HepG2 (cell line): ENCODE data around the gene LDLRAD3. TPM values are rescaled to one million over a fixed set of nuclear protein-coding genes. Genes with fewer than 3 reads are reported as not detected.

ENCODE experiments used
- ATAC-seq: fragments of 200-7000 bp; cut with Tn5 transposase; 3 replicates; pipeline ENCODE4 v1.9.1; 2020; ENCODE audit warnings: mild to moderate bottlenecking, moderate library complexity
- BruUV-seq: library from RNA; stranded (reverse); fragments of 400-500 nt; replicated peaks from 2 replicates; lab custom pipeline; 2021; lab: Mats Ljungman, UMichigan
- CTCF ChIA-PET: fragments of 300-600 bp; formaldehyde crosslinking; extraction: SDS; loops from one replicate; lab custom pipeline; 2021; ENCODE audit warnings: low total read pairs, inconsistent platforms, low intra/inter-chr PET ratio; lab: Yijun Ruan, JAX
- POLR2A ChIA-PET: fragments of 350-600 bp; sonication (Branson Sonifier 250); formaldehyde crosslinking; loops from one replicate; lab custom pipeline; 2020; ENCODE audit warnings: antibody characterized with exemption, inconsistent platforms; lab: Yijun Ruan, JAX
- DNase-seq: peaks from one replicate; pipeline ENCODE4 v3.0.0-alpha.2; 2015; ENCODE audit warnings: low spot score
- FAIRE-seq: peaks from 3 replicates; lab custom pipeline; 2011; peaks lifted over from hg19 to GRCh38; lab: Jason Lieb, UNC
- H2AFZ ChIP-seq: one replicate; pipeline ENCODE4 v1.6.1; 2011; ENCODE audit warnings: low read length, inconsistent platforms
- H3K27ac ChIP-seq: fragments of 300-600 bp; 3 replicates; pipeline ENCODE4 v1.8.0; 2011; ENCODE audit warnings: mixed run types, mild to moderate bottlenecking, mixed read lengths, low read length, inconsistent platforms; ENCODE audit not compliant: insufficient read depth; ENCODE audit errors: extremely low read length
- H3K27me3 ChIP-seq, 2 experiments: fragments of 200-600 bp in 1 of 2; 2 replicates in 1 of 2; 3 replicates in 1 of 2; pipeline versions ENCODE4 v1.6.0 to v1.8.0; 2011; ENCODE audit warnings: low read length in 2 of 2, mild to moderate bottlenecking in 2 of 2, moderate library complexity in 2 of 2, inconsistent platforms in 1 of 2; ENCODE audit not compliant: insufficient read depth in 2 of 2, control insufficient read depth in 1 of 2
- H3K36me3 ChIP-seq, 2 experiments: fragments of 200-600 bp in 1 of 2; replicated peaks in 1 of 2; 2 replicates in 1 of 2; 3 replicates in 1 of 2; pipeline versions ENCODE4 v1.5.1 to v1.8.0; 2011; ENCODE audit warnings: low read length in 2 of 2, inconsistent platforms in 1 of 2; ENCODE audit not compliant: insufficient read depth in 2 of 2, control insufficient read depth in 1 of 2
- H3K4me1 ChIP-seq: 2 replicates; pipeline ENCODE4 v1.5.1; 2012; ENCODE audit warnings: low read length, inconsistent platforms; ENCODE audit not compliant: insufficient read depth
- H3K4me2 ChIP-seq: 2 replicates; pipeline ENCODE4 v1.6.0; 2011; ENCODE audit warnings: low read depth, low read length, inconsistent platforms
- H3K4me3 ChIP-seq, 3 experiments: fragments of 200-600 bp in 1 of 3; sonication (generic), shearing (Covaris generic) in 1 of 3; replicated peaks in 1 of 3; 2 replicates each; pipeline ENCODE4 v1.5.1; 2011 to 2016; ENCODE audit warnings: low read length in 3 of 3, inconsistent platforms in 2 of 3, low read depth in 2 of 3, mild to moderate bottlenecking in 2 of 3, control low read depth in 1 of 3, mixed read lengths in 1 of 3; ENCODE audit not compliant: insufficient read depth in 1 of 3
- H3K79me2 ChIP-seq: one replicate; pipeline ENCODE4 v1.6.1; 2011; ENCODE audit warnings: low read length, inconsistent platforms; ENCODE audit not compliant: insufficient read depth
- H3K9ac ChIP-seq: 2 replicates; pipeline ENCODE4 v1.6.0; 2011; ENCODE audit warnings: mild to moderate bottlenecking, low read depth, low read length, inconsistent platforms; ENCODE audit not compliant: insufficient read depth
- H3K9me3 ChIP-seq: 2 replicates; pipeline ENCODE4 v1.5.1; 2012; ENCODE audit warnings: mild to moderate bottlenecking, low read length
- H4K20me1 ChIP-seq: 2 replicates; pipeline ENCODE4 v1.6.0; 2011; ENCODE audit warnings: inconsistent platforms, mild to moderate bottlenecking, low read length, moderate library complexity; ENCODE audit not compliant: insufficient read depth
- ZNF12 ChIP-seq: sonication (generic); formaldehyde crosslinking; IDR thresholded peaks from 2 replicates; pipeline ENCODE4 v1.5.0; 2020; ENCODE audit warnings: missing genetic modification reagents
- in situ Hi-C: cut with HindIII; loops from 2 replicates; pipeline ENCODE4 v1.10.0; 2017; ENCODE audit warnings: low pct_unique_long_range_greater_than_20kb; ENCODE audit not compliant: extremely low pct_ligation_motif_present
- intact Hi-C: fragments of 100-400 bp; cut with micrococcal nuclease; formaldehyde crosslinking; loops from one replicate; pipeline ENCODE4 v1.10.0; 2022; ENCODE audit not compliant: unreplicated experiment
- polyA plus RNA-seq, 8 experiments: library from polyadenylated mRNA; depleted of rRNA in 3 of 8; stranded (reverse) in 7 of 8; unstranded in 1 of 8; fragments of >200 nt; fragmentation: Illumina TruSeq in 4 of 8; extraction: Trizol in 4 of 8; gene quantifications; 2 replicates each; pipeline versions ENCODE4 v1.2.1 to v1.2.3, GENCODE V29; 2011 to 2016; ENCODE audit warnings: low read depth in 4 of 8, missing spikeins in 1 of 8, mixed read lengths in 1 of 8; ENCODE audit not compliant: insufficient read depth in 1 of 8
- total RNA-seq, 5 experiments: library from RNA; depleted of rRNA; stranded (reverse); fragments of >200 nt; fragmentation: Illumina TruSeq; extraction: Trizol; gene quantifications; 2 replicates each; pipeline ENCODE4 v1.2.3, GENCODE V29; 2016; ENCODE audit warnings: low read depth in 1 of 5
- TF ChIP-seq, protein P1 (sequence below), 2 experiments: sonication (generic) in 1 of 2; formaldehyde crosslinking in 1 of 2; IDR thresholded peaks; 2 replicates each; pipeline versions ENCODE4 v1.6.1 to v1.9.0; 2014 to 2022; ENCODE audit warnings: antibody characterized with exemption in 1 of 2, borderline replicate concordance in 1 of 2, inconsistent platforms in 1 of 2, low read depth in 1 of 2, missing genetic modification reagents in 1 of 2

Gene LDLRAD3
- total and polyA plus RNA-seq, 2 of the 13 experiments (the other 11 are each of a cell fraction or from before 2014, with no cell fraction given): 0.50 to 0.60 TPM

DNA sequence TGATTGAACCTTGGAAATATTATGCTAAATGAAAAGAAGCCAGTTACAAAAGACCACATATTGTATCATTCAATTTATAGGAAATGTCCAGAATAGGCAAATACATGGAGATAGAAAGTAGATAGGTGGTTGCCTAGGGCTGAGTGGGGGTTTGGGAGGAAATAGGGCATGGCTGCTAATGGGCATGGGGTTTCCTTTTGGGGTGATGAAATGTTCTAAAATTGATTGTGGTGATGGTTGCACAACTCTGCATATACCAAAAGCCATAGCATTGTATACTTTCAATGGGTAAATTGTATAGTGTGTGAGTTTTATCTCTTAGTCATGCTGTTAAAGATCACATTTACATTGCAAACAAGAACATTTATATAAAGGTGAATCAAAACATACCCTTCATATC lies 48.7 kb downstream of the LDLRAD3 start:
- Histone ChIP-seq H3K4me2 (no peak overlapping the region), H3K4me3 (no peak overlapping the region), H3K27me3 (no peaks in the 10 kb centered on the region), H2AFZ (no peak overlapping the region), H4K20me1 (no peaks in the 10 kb centered on the region), H3K27ac (no peak overlapping the region), H3K9ac (no peak overlapping the region), H3K36me3 (no peaks in the 10 kb centered on the region), H3K9me3 (no peaks in the 10 kb centered on the region), H3K4me1 (no peaks in the 10 kb centered on the region), H3K79me2 (no peaks in the 10 kb centered on the region)
- no peak for FAIRE-seq
- in situ Hi-C loops: no loop called here
- no TSS peak for BruUV-seq
- intact Hi-C loops: no loop called here
- DNase-seq: no peak
- ATAC-seq: no peak
- TF ChIP-seq, protein P1, sequence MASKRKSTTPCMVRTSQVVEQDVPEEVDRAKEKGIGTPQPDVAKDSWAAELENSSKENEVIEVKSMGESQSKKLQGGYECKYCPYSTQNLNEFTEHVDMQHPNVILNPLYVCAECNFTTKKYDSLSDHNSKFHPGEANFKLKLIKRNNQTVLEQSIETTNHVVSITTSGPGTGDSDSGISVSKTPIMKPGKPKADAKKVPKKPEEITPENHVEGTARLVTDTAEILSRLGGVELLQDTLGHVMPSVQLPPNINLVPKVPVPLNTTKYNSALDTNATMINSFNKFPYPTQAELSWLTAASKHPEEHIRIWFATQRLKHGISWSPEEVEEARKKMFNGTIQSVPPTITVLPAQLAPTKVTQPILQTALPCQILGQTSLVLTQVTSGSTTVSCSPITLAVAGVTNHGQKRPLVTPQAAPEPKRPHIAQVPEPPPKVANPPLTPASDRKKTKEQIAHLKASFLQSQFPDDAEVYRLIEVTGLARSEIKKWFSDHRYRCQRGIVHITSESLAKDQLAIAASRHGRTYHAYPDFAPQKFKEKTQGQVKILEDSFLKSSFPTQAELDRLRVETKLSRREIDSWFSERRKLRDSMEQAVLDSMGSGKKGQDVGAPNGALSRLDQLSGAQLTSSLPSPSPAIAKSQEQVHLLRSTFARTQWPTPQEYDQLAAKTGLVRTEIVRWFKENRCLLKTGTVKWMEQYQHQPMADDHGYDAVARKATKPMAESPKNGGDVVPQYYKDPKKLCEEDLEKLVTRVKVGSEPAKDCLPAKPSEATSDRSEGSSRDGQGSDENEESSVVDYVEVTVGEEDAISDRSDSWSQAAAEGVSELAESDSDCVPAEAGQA (IDR thresholded peaks at IDR 0.05; ENCODE audit: low read depth): no peak
- TF ChIP-seq, protein P1 (CRISPR knock-in tag; IDR thresholded peaks at IDR 0.05; ENCODE audit: borderline replicate concordance): no peak
- TF ChIP-seq ZNF12 (CRISPR knock-in tag): no peak
- ChIA-PET POLR2A (no interaction called here), CTCF (no interaction called here)
